Measurements from ENCODE around the gene KLHDC9. TPM values are rescaled to one million over a fixed set of nuclear protein-coding genes. Genes with fewer than 3 reads are reported as not detected.
A peak's percentile ranks its signal among the peaks of the same experiment; 100 is the strongest.

Gene KLHDC9
- total and polyA plus RNA-seq, 2 of the 13 experiments (the other 11 are each of a cell fraction or from before 2014, with no cell fraction given): 2.9 TPM

GRCh38 chr1:161082996-161083747, 15.0 kb upstream of the KLHDC9 start (continued):
- TF ChIP-seq KDM2A (CRISPR knock-in tag; IDR thresholded peaks at IDR 0.05; ENCODE audit: borderline replicate concordance, low read depth) (peak; percentile 19; the same call in 1 of the 2 replicates), ZNF646 (CRISPR knock-in tag; IDR thresholded peaks at IDR 0.05) (no peak), SP5 (CRISPR knock-in tag; IDR thresholded peaks at IDR 0.05; ENCODE audit: borderline replicate concordance, low read depth) (no peak), ZNF12 (CRISPR knock-in tag; IDR thresholded peaks at IDR 0.05) (peak; percentile 91), PATZ1 (CRISPR knock-in tag; IDR thresholded peaks at IDR 0.05) (peak; percentile 57), HES4 (CRISPR knock-in tag; IDR thresholded peaks at IDR 0.05; ENCODE audit: borderline replicate concordance) (no peak), RFX1 (IDR thresholded peaks at IDR 0.05) (no peak), DNMT3B (CRISPR knock-in tag; conservative IDR thresholded peaks at IDR 0.05) (0 out of 2 replicates have a peak, but pooled peaks have one; percentile 44), FOXA1 (IDR thresholded peaks at IDR 0.05) (no peak), FOXA1 (CRISPR knock-in tag; IDR thresholded peaks at IDR 0.05) (0 out of 2 replicates have a peak, but pooled peaks have one; percentile 12), CREM (IDR thresholded peaks at IDR 0.05) (peak; percentile 51; the same call in 1 of the 2 replicates), CREM (CRISPR knock-in tag; IDR thresholded peaks at IDR 0.05) (no peak), ARID4A (CRISPR knock-in tag; IDR thresholded peaks at IDR 0.05; ENCODE audit: borderline replicate concordance) (0 out of 2 replicates have a peak, but pooled peaks have one; percentile 6), RORA (CRISPR knock-in tag; IDR thresholded peaks at IDR 0.05) (no peak), HNF4A (CRISPR knock-in tag; IDR thresholded peaks at IDR 0.05) (peak; percentile 19; the same call in 1 of the 2 replicates), ZNF230 (CRISPR knock-in tag; IDR thresholded peaks at IDR 0.05) (no peak), ZBTB7A (CRISPR knock-in tag; IDR thresholded peaks at IDR 0.05) (no peak), RARA (CRISPR knock-in tag; IDR thresholded peaks at IDR 0.05) (peak; percentile 74)

Measured in HepG2 (cell line).